HEK293 (cell line): ENCODE data around the gene FAF2.

Source experiments
- CTCF ChIA-PET: fragments of 350-600 bp; formaldehyde crosslinking; extraction: SDS; loops from one replicate; lab custom pipeline; 2021; ENCODE audit warnings: antibody characterized with exemption; lab: Yijun Ruan, JAX
- POLR2A ChIA-PET: fragments of 300-600 bp; formaldehyde crosslinking; extraction: SDS; loops from one replicate; lab custom pipeline; 2020; ENCODE audit warnings: antibody characterized with exemption, inconsistent platforms; lab: Yijun Ruan, JAX
- H3K27ac ChIP-seq: fragments of 200-500 bp; sonication (Bioruptor generic); 2 replicates; pipeline ENCODE4 v1.5.1; 2014; ENCODE audit warnings: low read depth, low read length, control low read depth, inconsistent platforms; ENCODE audit errors: extremely low read depth
- H3K36me3 ChIP-seq, 2 experiments: fragments of 200-500 bp in 1 of 2; sonication (Bioruptor generic) in 1 of 2; 1 replicate in 1 of 2; 2 replicates in 1 of 2; pipeline ENCODE4 v1.5.1; 2014 to 2017; ENCODE audit warnings: inconsistent platforms in 2 of 2, low read length in 2 of 2; ENCODE audit not compliant: control insufficient read depth in 2 of 2, insufficient read depth in 1 of 2
- H3K4me1 ChIP-seq: fragments of 200-500 bp; sonication (Bioruptor generic); 2 replicates; pipeline ENCODE4 v1.5.1; 2014; ENCODE audit warnings: mild to moderate bottlenecking, low read length, inconsistent platforms; ENCODE audit not compliant: control insufficient read depth, insufficient read depth
- H3K4me3 ChIP-seq: 2 replicates; pipeline ENCODE4 v1.5.1; 2011; ENCODE audit warnings: low read depth, mild to moderate bottlenecking, control low read depth, low read length, moderate library complexity
- H3K9me3 ChIP-seq: fragments of 200-500 bp; sonication (Bioruptor generic); 2 replicates; pipeline ENCODE4 v1.5.1; 2014; ENCODE audit warnings: low read depth, low read length, inconsistent platforms; ENCODE audit not compliant: control insufficient read depth, insufficient read depth
- BCL11A ChIP-seq: fragments of 450-650 bp; formaldehyde crosslinking; IDR thresholded peaks from 2 replicates; pipeline ENCODE4 v1.5.1; 2016; ENCODE audit warnings: low read depth, missing biosample characterization, missing genetic modification characterization
- EGR2 ChIP-seq: fragments of 450-650 bp; formaldehyde crosslinking; IDR thresholded peaks from 2 replicates; pipeline ENCODE4 v1.5.1; 2016; ENCODE audit warnings: low read depth, missing biosample characterization, missing genetic modification characterization
- REST ChIP-seq: fragments of 450-650 bp; formaldehyde crosslinking; IDR thresholded peaks from 2 replicates; pipeline ENCODE4 v1.5.1; 2016; ENCODE audit warnings: missing biosample characterization, missing genetic modification characterization
- SETDB1 ChIP-seq: IDR thresholded peaks from one replicate; pipeline ENCODE4 v1.6.1; 2017; ENCODE audit warnings: mild to moderate bottlenecking, low read length, moderate library complexity, mixed read lengths; ENCODE audit not compliant: insufficient read length
- ZBTB10 ChIP-seq: fragments of 450-650 bp; formaldehyde crosslinking; IDR thresholded peaks from 2 replicates; pipeline ENCODE4 v1.5.1; 2016; ENCODE audit warnings: missing biosample characterization, missing genetic modification characterization
- ZBTB7A ChIP-seq: fragments of 450-650 bp; formaldehyde crosslinking; IDR thresholded peaks from 2 replicates; pipeline ENCODE4 v1.5.1; 2016; ENCODE audit warnings: low read depth, missing biosample characterization, missing genetic modification characterization
- ZFHX2 ChIP-seq: fragments of 450-650 bp; formaldehyde crosslinking; conservative IDR thresholded peaks from 2 replicates; pipeline ENCODE4 v1.5.1; 2016; ENCODE audit warnings: missing biosample characterization, missing genetic modification characterization
- ZNF10 ChIP-seq: fragments of 450-650 bp; formaldehyde crosslinking; IDR thresholded peaks from 2 replicates; pipeline ENCODE4 v1.5.1; 2017; ENCODE audit warnings: missing biosample characterization, missing genetic modification characterization
- ZNF302 ChIP-seq: fragments of 450-650 bp; formaldehyde crosslinking; IDR thresholded peaks from 2 replicates; pipeline ENCODE4 v1.5.1; 2016; ENCODE audit warnings: missing biosample characterization, missing genetic modification characterization, low read depth
- ZNF510 ChIP-seq: fragments of 450-650 bp; formaldehyde crosslinking; IDR thresholded peaks from 2 replicates; pipeline ENCODE4 v1.5.1; 2018; ENCODE audit warnings: mild to moderate bottlenecking, missing genetic modification characterization, missing biosample characterization; ENCODE audit not compliant: insufficient replicate concordance
- ZNF791 ChIP-seq: fragments of 450-650 bp; formaldehyde crosslinking; IDR thresholded peaks from 2 replicates; pipeline ENCODE4 v1.5.1; 2016; ENCODE audit warnings: missing biosample characterization, missing genetic modification characterization
- TF ChIP-seq, protein P1 (sequence below): fragments of 450-650 bp; formaldehyde crosslinking; IDR thresholded peaks from 2 replicates; pipeline ENCODE4 v1.5.1; 2016; ENCODE audit warnings: missing biosample characterization, missing genetic modification characterization, low read depth

The FAF2 gene

DNA sequence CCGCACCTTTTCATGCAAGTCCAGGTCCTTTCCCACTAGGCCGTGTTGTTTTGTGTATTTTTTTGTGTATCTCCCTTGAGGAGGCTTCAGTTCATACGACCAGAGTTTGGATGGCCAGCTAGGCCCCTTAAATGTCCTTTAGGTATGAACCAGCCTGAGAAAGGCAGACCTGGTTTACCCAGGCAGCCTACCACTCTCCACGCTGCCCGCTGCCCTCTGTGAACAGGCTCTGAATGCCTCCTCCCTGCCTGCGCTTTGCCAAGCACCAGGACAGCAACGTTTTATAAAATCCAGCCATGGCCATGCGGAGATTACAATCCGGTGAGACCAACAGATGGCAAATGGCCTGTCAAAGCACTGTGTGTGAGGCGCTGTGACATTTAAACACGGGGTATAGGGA lies 31.2 kb upstream of the FAF2 start:
- H3K27ac ChIP-seq = no peak overlapping the region
- no peaks in the 10 kb centered on the region for H3K4me1 ChIP-seq
- TF ChIP-seq ZBTB10 (tag by site-specific recombination) (no peak), SETDB1 (peak; percentile 2)
- ChIA-PET POLR2A (interaction anchor here (1.0 to 3.2 kb wide), 4 partner anchors 31 to 244 kb away, joined by 3 to 14 read pairs (median 10); partner anchors contain the start of genes FAF2 and RNF44), CTCF (interaction anchor here (0.5 to 5.2 kb wide), 13 partner anchors 9 to 253 kb away, joined by 3 to 43 read pairs (median 3); partner anchors contain the start of genes FAF2 and RNF44)
- H3K9me3 ChIP-seq = no peaks in the 10 kb centered on the region
- peaks cover 0 to 5% of the 10 kb centered on the region in 2 experiments; a peak in 1 of 3 replicates for H3K36me3 ChIP-seq
- H3K4me3 ChIP-seq = no peak overlapping the region

- H3K27ac ChIP-seq = no peak overlapping the region
- TF ChIP-seq ZFHX2 (tag by site-specific recombination) = 0 out of 2 replicates have a peak, but pooled peaks have one; percentile 20
- 0 out of 2 replicates have a peak, but pooled peaks have one; percentile 32 for TF ChIP-seq EGR2
- no peak for TF ChIP-seq ZNF791 (tag by site-specific recombination)
- TF ChIP-seq REST (tag by site-specific recombination) = no peak
- no peak for TF ChIP-seq ZNF10 (tag by site-specific recombination)
- TF ChIP-seq ZNF302 (tag by site-specific recombination) = no peak
- TF ChIP-seq, protein P1, sequence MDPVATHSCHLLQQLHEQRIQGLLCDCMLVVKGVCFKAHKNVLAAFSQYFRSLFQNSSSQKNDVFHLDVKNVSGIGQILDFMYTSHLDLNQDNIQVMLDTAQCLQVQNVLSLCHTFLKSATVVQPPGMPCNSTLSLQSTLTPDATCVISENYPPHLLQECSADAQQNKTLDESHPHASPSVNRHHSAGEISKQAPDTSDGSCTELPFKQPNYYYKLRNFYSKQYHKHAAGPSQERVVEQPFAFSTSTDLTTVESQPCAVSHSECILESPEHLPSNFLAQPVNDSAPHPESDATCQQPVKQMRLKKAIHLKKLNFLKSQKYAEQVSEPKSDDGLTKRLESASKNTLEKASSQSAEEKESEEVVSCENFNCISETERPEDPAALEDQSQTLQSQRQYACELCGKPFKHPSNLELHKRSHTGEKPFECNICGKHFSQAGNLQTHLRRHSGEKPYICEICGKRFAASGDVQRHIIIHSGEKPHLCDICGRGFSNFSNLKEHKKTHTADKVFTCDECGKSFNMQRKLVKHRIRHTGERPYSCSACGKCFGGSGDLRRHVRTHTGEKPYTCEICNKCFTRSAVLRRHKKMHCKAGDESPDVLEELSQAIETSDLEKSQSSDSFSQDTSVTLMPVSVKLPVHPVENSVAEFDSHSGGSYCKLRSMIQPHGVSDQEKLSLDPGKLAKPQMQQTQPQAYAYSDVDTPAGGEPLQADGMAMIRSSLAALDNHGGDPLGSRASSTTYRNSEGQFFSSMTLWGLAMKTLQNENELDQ (tag by site-specific recombination) = no peak
- no peak for TF ChIP-seq BCL11A (tag by site-specific recombination)
- no peak for TF ChIP-seq ZBTB7A (tag by site-specific recombination)
- TF ChIP-seq ZNF510 (tag by site-specific recombination) = no peak
- TF ChIP-seq, all 188 proteins: peak for 2
- H3K4me1 ChIP-seq = no peaks in the 10 kb centered on the region
- POLR2A ChIA-PET = interaction anchor here (1.1 to 3.2 kb wide), 2 partner anchors 29 to 119 kb away, joined by 4 to 13 read pairs; partner anchors contain the start of gene RNF44
- CTCF ChIA-PET = interaction anchor here (0.7 to 5.2 kb wide), 4 partner anchors 22 to 195 kb away, joined by 3 to 43 read pairs (median 4); partner anchors contain the start of gene FAF2
- H3K4me3 ChIP-seq = no peak overlapping the region
- H3K9me3 ChIP-seq = no peaks in the 10 kb centered on the region
- no peaks in the 10 kb centered on the region for H3K36me3 ChIP-seq
These were observed 29.9 kb upstream of the FAF2 start for GRCh38 chr5:176418251-176418650.
